Measurements from ENCODE around the gene SOX10.
A peak's percentile ranks its signal among the peaks of the same experiment; 100 is the strongest.
"Not testable (repeated sequence)": the region's sequence is repeated elsewhere in the genome, so short reads cannot be mapped to it uniquely, and the experiment has no call there.

Gene SOX10

DNA sequence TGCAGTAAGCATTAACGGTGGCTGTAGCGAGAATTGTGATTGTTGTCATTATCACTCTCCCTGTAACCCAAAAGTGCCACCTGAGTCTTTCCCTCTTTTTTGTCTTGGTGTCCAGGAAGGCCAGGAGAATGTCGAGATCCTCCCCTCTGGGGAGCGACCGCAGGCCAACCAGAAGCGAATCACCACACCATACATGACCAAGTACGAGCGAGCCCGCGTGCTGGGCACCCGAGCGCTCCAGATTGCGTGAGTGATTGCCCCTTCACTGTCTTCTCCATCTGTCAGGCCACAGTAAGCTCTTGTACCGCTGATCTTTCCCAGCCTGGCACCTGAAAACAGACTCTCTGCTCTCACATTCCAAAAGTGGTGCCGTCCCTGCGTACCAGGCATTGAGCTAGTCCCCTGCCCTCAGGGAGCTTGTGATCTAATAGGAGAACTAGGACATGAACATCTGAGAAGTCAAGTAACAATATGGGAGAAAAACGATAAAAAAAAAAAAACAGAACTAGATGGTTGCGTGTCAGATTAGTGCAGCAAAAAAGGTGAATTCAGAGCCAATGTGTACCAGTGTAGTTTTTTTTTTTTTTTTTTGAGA lies 25.0 kb downstream of the SOX10 start:
- no peak for DNase-seq

DNA sequence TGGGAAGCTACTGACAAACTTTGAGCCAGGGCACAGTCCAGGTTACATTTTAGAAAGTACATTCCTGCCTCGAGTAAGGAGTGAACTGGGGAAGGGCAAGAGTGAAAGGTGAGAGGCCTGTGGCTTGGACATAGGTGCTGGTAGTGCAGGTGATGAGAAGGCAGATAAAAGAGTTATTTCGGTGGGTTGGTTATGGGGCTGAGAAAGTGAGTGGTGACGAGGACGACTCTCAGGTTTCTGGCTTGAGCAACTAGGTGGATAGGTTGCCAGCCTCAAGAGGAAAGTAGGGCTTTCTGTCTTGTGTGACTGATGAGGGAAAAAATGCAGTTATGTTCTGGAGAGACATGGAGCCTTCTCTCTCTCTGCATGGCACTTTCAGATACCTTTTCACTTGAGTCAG lies 27.1 kb downstream of the SOX10 start:
- DNase-seq, result no peak

DNA sequence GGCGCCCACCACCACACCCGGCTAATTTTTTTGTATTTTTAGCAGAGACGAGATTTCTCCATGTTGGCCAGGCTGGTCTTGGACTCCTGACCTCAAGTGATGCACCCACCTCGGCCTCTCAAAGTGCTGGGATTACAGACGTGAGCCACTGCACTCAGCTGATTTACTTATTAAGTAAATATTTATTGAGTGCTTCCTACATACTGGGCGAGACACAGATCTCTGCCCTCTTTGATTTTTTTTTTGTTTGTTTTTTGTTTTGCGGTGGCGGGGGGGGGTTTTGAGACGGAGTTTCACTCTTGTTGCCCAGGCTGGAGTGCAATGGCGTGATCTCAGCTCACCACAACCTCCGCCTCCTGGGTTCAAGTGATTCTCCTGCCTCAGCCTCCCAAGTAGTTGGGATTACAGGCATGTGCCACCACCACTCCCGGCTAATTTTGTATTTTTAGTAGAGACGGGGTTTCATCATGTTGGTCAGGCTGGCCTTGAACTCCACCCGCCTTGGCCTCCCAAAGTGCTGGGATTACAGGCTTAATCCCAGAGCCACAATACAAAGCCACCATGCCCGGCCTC lies 28.4 kb downstream of the SOX10 start:
- DNase-seq, result not testable (repeated sequence)

DNA sequence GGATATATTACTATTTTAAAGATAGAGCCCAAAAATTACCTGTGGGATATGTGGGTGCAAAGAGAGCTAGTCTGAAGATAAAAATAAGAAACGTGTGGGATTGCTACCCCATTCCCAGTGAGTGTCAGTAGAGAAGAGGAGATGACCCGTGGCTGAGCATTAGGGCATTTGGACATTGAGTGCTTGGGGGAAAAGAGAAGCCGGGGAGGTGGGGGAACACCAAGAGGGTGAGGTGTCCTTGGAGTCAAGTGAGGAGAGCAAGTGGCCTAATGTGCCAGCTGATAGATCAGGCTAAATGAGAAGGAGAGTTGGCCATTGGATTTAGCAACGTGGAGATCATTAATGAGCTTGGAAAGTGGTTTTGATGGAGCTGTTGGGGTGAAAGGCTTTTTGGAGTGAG lies 29.7 kb downstream of the SOX10 start:
- DNase-seq, result no peak

DNA sequence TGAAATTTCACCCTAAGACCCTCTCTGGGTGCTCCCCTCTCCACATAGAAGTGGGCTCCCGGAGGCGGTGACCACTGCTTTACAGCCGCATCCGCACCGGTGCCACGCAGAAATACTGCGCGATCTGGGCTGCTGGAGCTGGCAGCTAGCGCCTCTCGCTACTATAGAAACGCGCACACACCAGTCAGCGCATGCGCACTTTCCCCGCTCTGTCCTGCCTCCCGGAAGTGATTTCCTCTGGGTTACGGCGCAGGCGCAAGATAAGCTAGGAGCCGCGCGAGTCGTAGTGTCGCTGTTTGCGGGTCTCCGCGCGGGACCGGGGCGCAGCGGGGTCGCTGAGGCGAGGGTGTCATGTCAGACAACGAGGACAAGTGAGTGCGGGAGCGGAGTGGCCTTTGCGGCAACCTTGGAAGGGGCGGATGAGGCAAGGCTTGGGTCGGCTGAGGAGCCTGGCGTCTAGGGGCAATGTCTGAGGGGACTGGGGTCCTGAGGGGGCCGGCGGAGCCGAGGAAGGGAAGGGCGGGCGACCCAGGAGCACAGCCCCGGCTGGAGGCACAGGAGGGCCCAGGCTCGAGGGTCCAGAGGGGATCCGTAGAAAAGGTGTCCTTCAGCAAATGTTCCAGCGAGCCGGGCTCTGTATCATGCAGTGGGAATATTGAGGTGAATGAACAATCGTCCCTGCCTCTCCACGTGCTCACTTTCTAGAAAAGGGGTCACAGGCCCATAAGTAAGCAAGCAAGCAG lies 30.7 kb downstream of the SOX10 start, which contains the start of the genes C22orf23 and POLR2F:
TSS of gene C22orf23 (minus strand) at position 165 of the 743 bp plus-strand sequence. CDS start 452 bp downstream, outside the sequence.
TSS of gene POLR2F (plus strand) at position 263 of the 743 bp plus-strand sequence. CDS start at position 352, 89 bp downstream.
- DNase-seq, result peak; percentile 22 to 81

DNA sequence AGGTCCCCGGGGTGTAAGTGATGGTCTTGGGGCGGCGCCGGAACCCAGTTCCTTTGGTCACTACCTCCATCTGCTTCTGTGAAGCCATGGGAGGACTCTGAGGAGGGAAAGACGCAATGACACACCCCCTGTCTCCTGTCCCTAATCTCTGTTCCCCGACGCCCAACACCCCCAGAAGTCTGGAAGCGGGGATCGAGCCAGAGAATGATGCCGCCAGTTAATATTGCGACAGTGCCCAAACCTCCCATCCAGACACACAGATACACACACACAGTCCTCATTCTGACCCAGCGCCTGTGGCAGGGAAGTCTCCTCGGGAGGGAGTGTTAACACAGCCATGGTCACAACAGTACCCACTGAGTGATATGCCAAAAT lies 31.3 kb downstream of the SOX10 start:
- no peak for DNase-seq

DNA sequence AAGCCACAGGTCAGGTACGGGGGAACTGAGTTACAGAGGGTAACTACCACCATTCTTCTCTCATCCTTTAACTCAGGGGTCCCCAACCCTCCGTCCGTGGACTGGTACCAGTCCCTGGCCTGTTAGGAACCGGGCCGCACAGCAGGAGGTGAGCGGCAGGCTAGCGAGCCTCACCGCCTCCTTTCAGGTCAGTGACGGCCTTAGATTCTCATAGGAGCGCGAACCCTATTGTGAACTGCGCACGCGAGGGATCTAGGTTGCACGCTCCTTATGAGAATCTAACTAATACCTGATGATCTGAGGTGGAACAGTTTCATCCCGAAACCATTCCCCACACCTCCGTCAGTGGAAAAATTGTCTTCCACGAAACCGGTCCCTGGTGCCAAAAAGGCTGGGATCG lies 31.7 kb downstream of the SOX10 start:
- not testable (repeated sequence) for DNase-seq

DNA sequence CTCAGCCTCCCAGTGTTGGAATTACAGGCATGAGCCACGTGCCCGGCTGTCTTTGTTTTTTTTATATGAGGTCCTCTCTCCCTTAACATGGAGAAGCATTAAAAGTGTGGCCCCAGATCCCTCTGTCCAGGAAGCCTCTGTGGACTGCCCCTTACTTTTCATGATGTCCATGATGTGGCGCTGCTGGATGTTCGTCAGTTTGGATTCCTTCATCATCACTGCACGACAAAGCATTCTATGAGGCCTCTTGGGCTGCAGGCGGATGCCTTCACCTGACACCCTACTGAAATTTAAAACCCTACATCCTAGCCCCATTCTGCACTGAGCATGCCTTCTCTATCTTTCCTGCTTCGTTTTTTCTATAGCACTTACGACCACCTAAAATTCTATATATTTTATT lies 33.0 kb downstream of the SOX10 start:
- DNase-seq, result no peak

DNA sequence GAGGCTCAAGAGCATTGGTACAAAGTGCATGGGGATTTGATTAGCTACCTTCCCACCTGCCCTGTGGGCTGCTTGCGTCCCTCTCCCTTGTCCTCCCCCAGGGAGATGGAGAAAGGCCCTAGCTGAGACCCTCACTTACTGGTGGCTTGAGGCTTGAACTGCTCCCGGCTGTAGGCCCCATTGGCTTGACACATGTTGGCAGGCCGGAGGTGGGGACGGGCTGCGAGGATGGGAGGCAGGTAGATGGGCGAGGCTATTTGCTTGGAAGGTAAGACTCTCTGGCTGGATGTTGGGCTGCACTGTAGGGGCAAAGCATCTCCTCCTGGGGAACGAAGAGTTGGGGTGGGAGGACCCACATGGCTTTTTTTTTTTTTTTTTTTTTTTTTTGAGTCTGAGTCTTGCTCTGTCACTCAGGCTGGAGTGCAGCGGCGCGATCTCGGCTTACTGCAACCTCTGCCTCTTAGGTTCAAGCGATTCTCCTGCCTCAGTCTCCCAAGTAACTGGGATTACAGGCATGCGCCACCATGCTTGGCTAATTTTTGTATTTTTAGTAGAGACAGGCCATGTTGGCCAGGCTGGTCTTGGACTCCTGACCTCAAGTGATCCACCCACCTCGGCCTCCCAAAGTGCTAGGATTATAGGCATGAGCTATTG lies 37.1 kb downstream of the SOX10 start:
- not testable (repeated sequence) for DNase-seq

DNA sequence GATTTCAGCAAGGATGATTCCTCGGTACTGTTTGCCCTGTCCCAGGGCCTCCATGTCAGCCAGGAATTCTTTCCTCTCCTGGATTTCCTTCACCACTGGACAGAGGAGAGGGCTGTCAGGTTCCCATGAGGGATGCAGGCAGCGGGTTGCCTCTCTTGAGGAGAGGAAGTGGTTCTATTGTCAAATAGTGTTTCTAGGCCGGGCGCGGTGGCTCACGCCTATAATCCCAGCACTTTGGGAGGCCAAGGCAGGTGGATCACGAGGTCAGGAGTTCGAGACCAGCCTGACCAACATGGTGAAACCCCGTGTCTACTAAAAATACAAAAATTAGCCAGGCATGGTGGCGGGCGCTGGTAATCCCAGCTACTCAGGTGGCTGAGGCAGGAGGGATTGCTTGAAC lies 39.9 kb downstream of the SOX10 start:
- DNase-seq, result not testable (repeated sequence)

DNA sequence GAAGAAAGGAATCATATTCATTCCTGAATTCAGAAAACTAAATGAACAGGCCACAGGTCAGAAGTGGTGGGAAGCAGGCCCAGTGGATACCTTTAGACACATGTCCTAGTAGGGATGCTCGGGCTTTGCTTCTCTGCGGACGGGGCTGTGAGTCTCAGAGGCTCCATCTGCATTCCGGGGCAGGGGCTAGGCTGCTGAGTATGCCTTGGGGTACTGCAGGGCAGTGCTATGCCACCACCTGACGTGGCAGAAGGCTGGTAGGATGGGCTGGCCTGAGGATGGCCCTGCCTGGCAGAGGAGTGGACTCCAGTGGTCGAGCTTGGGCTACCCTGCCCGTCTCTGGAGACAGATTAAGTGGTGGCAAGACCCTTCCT lies 40.5 kb downstream of the SOX10 start:
- no peak for DNase-seq

DNA sequence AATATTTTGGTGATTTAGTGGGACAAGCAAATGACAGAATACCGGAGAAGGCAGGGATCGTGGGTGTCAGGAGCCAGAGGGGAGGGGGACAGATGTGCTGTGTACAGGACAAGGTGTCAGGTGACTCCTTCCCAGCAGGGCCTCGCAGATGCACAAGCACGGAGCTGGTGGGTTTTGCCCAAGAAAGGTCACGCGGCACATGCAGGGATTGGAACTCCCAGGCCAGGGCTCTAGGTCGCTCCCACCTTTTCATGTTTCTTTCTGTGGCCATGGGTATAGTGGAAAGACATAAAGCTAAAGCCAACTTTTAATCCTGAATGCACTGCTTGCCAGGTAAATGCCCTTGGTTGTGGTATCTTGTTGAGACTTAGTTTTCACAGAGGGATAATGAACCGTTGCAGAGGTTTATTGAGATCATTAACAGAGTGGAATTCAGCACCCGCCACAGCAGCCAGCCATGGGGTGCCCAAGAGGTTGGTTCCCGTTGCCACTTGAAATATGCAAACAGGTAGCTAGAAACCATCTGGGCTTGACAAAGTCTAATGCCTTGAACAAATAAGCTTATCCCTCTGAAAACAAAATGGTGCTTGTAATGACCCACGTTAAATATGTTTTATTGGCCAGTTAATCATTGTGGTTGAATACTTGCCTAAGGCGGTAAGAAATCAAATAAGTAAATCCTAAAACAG lies 41.1 kb downstream of the SOX10 start:
- DNase-seq, result no peak

DNA sequence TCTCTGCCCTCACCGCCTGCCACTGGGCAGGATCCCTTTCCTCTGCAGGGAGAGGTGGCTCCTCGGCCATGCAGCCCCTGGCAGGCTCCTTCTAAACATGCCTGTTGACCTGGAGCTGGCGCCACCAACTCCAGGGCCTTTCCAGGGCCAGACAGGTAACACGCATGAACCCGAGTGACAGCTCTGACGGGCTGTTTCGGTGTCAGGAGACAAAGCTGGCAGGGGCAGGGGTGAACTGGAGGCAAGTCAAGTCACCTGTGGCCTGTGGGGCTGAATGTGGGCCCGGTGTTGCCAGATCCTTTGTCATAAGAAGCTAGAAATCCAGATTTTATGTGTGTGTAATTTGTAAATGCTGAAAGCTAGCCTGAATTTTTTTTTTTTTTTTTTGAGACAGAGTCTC lies 42.2 kb downstream of the SOX10 start:
- no peak for DNase-seq

DNA sequence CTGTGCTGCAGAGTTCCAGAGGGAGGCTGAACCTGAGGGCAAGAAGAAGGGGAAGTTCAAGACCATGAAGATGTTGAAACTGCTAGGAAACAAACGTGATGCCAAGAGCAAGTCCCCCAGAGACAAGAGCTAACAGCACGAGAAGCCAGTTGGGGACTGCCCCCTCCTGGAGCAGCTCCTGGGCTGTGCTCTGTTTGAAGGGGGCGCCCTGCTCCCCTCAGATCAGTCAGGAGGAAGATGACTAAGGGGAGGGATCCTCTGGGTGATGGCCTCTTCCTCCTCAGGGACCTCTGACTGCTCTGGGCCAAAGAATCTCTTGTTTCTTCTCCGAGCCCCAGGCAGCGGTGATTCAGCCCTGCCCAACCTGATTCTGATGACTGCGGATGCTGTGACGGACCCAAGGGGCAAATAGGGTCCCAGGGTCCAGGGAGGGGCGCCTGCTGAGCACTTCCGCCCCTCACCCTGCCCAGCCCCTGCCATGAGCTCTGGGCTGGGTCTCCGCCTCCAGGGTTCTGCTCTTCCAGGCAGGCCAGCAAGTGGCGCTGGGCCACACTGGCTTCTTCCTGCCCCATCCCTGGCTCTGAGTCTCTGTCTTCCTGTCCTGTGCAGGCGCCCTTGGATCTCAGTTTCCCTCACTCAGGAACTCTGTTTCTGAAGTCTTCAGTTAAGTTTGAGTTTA lies 43.5 kb downstream of the SOX10 start:
- no peak for DNase-seq

DNA sequence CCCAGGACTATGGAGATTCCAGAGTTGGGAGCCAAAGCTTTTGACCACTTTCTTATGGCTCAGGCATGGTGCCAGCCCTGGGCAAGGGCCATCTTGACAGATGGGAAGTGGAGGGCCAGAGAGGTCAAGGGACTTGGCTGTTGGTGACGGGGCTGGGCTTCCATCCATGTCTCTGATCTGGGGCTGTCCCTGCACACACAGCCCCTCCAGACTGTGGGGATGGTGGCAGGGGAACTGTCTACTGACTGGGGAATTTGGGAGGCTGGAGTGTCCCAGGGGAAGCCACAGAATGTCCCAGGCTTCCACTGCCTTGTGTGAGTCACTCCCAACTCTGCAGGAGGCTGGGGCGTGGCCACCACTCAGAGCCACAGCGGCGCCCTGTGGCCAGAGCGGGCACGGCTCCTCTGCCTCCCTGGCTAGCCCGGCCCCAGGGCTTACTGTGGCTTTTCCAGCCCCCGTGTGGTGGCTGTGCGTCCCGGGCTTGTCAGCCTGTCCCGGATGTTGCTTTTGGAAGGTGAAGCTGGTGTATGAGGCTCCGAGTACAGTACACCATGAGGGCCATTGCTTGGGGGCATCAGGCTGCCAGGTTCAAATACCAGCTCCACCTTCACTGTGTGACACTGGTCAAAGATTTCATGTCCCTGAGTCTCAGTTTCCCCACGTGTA lies 50.5 kb downstream of the SOX10 start:
- peak in 1 of 2 experiments; percentile 51 for DNase-seq

DNA sequence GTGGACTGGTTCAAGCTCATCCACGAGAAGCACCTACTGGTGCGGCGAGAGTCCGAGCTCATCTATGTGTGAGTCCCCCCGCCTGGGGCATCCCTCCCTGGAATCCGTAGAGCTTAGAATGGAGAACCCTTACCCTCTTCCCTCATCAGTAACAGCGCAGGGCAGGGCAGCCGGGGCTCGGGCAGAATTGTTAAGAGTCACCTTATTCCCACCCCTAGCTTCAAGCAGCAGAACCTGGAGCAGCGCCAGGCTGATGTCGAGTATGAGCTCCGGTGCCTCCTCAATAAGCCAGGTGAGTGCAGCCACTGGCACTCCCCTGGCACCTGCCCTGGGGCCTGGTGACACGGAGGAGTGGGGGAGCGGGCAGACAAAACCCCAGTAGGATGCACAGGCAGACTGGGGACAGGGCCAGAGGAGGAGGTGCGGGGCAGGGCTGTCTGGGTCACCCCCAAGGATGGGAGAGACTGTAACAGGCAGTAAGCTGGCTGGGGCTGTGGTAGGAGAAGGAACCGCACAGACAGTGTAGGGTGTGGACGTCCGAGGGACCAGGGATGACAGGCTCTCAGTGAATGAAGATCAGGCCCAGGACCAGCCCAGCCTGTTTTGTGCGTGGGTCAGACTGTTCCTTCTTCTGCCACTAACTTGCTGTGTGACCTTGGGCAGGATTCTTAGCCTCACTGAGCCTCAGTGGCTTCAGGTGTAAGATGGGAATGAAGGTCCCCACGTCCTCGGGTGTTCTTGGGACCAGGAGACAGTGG lies 51.4 kb downstream of the SOX10 start:
- DNase-seq, result no peak

DNA sequence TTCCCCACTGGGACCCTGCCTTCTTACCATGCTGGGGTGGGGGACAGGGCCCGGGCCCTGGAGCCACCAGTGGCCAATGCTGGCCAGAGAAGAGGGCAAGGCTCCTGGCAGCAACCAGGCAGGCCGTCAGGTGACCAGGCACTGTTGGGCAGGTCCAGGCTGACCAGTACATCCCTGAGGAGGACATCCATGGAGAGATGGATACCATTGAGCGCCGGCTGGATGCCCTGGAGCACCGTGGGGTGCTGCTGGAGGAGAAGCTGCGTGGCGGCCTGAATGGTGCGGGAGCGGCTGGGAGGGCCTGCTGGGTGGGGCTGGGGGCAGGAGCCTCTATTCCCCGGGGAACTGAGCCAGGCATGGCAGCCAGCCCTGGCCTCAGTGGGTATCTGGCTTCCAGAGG lies 52.0 kb downstream of the SOX10 start:
- DNase-seq, result no peak

DNA sequence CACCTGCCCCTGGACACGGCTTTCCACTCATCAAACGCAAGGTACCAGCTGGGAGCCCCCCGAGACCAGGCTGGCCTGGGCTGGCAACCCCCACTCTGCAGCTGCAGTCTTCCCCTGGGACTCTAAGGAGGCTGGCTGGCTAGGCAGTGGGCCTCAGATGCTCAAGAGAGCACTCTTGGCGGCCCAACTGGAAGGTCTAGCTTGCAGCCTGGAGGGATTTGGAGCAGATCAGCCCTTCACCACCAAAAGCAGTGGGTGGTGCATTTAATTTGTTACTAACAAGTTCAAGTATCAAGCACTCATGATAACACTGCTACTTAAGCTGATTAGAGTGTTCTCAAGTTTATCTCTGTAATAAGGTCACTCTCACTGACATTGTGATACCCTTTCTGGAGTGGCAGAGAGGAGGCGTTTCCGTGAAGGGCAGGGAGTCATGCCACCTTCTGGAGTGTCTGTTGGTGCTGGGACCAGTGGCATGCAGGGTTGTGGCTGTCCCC lies 52.4 kb downstream of the SOX10 start:
- DNase-seq, result no peak

DNA sequence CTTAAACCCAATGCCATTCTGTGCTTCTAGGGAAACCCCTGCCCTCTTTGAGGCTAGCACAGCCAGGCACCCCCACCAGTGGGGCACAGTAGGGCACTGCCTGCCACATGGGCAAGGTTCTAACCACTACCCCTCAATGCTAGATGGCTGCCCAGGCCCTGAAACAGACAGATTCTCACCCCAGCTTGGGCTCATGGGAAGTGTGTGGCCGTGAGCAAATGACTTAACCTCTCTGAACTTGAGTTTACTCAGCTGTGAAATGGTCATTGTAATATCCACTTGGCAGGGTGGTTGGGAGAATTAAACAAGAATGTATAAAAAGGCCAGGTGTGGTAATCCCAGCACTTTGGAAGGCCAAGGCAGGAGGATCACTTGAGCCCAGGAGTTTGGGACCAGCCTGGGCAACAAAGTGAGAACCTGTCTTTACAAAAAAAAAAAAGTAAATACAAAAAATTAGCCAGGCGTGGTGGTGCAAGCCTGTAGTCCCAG lies 53.4 kb downstream of the SOX10 start:
- DNase-seq, result no peak

DNA sequence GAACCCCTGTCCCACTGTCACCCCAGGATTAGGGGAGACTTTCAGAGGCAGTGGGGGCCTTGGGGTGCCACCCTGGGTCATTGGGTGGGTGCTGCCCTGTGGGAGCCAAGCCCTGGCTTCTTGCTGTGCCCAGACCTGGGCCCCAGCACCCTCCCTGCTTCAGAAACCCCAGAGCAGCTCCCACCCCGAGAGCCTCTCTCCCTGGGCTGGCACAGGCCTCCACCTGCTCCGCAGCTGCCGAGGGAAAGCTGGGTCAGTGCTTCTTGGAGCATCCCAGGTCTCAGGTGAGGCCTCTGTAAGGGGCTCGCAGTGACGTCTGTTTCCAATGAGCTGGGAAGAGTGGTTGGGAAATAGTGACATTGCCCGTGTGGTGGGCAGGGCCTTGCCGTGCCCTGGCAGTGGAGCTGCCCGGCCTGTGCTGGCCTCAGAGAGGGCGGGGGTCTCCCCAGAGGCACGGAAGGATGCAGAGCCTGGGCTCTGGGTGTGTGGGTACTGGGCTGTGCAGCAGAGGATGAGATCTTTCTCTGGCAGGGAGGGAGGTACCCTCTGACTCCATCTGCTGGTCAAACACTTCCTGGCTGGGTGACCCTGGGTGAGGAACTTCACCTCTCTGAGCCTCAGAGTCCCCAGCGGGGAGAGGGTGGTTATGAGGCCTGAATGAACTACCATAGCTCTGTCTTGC lies 53.9 kb downstream of the SOX10 start:
- no peak for DNase-seq

Data from cerebellar nuclear complex (tissue), 1 donor.